Neural cell (in vitro differentiated cells): ENCODE data around the gene SPNS1.

Experiments
- EP300 ChIP-seq: fragments of 450-650 bp; conservative IDR thresholded peaks from 2 replicates; pipeline ENCODE4 v1.6.1; 2014; ENCODE audit warnings: antibody characterized with exemption, mild to moderate bottlenecking, moderate library complexity; ENCODE audit not compliant: poor library complexity, severe bottlenecking
- EZH2 ChIP-seq: fragments of 200-600, 300-800 bp; shearing (Covaris generic), sonication (generic); IDR thresholded peaks from 2 replicates; pipeline ENCODE4 v1.6.1; 2014; ENCODE audit warnings: antibody characterized with exemption, low read length, borderline replicate concordance, mild to moderate bottlenecking; ENCODE audit not compliant: insufficient read depth, poor library complexity, severe bottlenecking
- TF ChIP-seq, protein P1 (sequence below): fragments of 450-650 bp; IDR thresholded peaks from 2 replicates; pipeline ENCODE4 v1.5.1; 2014; ENCODE audit warnings: antibody characterized with exemption, mild to moderate bottlenecking, moderate library complexity; ENCODE audit not compliant: poor library complexity, severe bottlenecking

DNA sequence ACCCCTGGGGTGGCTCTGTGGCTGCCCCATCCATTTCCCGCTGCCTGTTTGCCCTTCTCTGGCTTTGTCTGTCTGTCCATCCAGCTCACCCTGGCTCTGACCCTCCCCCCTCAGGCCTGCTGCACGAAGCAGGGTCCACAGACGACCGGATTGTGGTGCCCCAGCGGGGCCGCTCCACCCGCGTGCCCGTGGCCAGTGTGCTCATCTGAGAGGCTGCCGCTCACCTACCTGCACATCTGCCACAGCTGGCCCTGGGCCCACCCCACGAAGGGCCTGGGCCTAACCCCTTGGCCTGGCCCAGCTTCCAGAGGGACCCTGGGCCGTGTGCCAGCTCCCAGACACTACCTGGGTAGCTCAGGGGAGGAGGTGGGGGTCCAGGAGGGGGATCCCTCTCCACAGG is 9.5 kb downstream of the SPNS1 start:
- TF ChIP-seq, protein P1, sequence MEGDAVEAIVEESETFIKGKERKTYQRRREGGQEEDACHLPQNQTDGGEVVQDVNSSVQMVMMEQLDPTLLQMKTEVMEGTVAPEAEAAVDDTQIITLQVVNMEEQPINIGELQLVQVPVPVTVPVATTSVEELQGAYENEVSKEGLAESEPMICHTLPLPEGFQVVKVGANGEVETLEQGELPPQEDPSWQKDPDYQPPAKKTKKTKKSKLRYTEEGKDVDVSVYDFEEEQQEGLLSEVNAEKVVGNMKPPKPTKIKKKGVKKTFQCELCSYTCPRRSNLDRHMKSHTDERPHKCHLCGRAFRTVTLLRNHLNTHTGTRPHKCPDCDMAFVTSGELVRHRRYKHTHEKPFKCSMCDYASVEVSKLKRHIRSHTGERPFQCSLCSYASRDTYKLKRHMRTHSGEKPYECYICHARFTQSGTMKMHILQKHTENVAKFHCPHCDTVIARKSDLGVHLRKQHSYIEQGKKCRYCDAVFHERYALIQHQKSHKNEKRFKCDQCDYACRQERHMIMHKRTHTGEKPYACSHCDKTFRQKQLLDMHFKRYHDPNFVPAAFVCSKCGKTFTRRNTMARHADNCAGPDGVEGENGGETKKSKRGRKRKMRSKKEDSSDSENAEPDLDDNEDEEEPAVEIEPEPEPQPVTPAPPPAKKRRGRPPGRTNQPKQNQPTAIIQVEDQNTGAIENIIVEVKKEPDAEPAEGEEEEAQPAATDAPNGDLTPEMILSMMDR = no peak
- no peak for TF ChIP-seq EP300
- no peak for TF ChIP-seq EZH2
